ENCODE data around the gene EPB41. TPM values are rescaled to one million over a fixed set of nuclear protein-coding genes. Genes with fewer than 3 reads are reported as not detected.
A peak's percentile ranks its signal among the peaks of the same experiment; 100 is the strongest.
"Not testable (repeated sequence)": the region's sequence is repeated elsewhere in the genome, so short reads cannot be mapped to it uniquely, and the experiment has no call there.

The EPB41 gene
- total RNA-seq, 4 donors from 2014 or later = 16.7 to 30.8 (median 21.7) TPM

DNA sequence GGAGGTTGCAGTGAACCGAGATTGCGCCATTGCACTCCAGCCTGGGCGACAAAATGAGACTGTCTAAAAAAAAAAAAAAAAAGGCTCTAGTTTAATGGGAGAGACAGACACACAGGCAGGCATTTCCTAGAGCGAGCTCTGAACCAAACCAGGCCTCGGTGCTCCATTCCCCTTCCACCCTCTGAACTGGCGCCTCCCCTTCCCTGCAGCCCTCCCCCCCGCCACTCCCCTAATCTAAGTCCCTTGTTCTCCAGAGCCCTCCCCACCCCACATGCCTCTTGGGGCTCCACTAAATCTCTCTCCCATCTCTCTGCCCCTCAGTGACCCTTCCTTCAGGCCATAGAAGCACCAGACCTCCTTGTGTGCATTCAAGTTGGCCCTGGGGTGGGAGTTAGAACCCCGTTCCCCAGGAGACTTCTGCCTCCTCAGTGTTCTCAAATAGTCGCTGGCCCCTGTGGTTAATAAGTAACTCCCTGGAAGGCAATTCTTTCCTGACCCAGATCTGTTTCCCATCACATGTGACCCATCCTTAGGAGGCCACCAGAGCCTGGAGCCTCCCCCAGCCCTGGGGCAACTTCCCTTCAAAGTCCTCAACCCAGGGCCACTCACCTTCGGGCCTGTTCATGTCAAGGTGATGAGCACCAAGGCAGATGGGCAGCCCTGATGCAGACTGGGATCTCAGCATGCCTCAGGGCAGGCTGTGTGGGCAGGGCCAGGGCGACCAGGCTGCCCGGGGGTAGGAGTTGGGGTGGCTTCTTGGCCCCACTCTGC is 42.6 kb upstream of the EPB41 start:
- no peak for ATAC-seq
- no peaks in the 10 kb centered on the region for H3K9me3 ChIP-seq
- 92 to 94% methylated on average over 6 to 9 of the region's 12 CpGs for WGBS, 2 donors (ENCODE audit: low coverage in 1 of 2)
- peaks cover 64% of the 10 kb centered on the region for H3K27me3 ChIP-seq
- no peak overlapping the region for H3K4me3 ChIP-seq
- H3K27ac ChIP-seq = no peak overlapping the region
- no peak for TF ChIP-seq POLR2A (IDR thresholded peaks at IDR 0.05)
- no peak for TF ChIP-seq EP300 (IDR thresholded peaks at IDR 0.05)
- no peak for TF ChIP-seq POLR2AphosphoS5 (IDR thresholded peaks at IDR 0.05)
- TF ChIP-seq, protein P1, sequence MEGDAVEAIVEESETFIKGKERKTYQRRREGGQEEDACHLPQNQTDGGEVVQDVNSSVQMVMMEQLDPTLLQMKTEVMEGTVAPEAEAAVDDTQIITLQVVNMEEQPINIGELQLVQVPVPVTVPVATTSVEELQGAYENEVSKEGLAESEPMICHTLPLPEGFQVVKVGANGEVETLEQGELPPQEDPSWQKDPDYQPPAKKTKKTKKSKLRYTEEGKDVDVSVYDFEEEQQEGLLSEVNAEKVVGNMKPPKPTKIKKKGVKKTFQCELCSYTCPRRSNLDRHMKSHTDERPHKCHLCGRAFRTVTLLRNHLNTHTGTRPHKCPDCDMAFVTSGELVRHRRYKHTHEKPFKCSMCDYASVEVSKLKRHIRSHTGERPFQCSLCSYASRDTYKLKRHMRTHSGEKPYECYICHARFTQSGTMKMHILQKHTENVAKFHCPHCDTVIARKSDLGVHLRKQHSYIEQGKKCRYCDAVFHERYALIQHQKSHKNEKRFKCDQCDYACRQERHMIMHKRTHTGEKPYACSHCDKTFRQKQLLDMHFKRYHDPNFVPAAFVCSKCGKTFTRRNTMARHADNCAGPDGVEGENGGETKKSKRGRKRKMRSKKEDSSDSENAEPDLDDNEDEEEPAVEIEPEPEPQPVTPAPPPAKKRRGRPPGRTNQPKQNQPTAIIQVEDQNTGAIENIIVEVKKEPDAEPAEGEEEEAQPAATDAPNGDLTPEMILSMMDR (IDR thresholded peaks at IDR 0.05) = no peak
- no peaks in the 10 kb centered on the region for H3K4me1 ChIP-seq
- no peaks in the 10 kb centered on the region for H3K36me3 ChIP-seq

- WGBS, 2 donors (ENCODE audit: low coverage in 1 of 2) = 64 to 80% methylated on average over 5 of the region's 5 CpGs
- not testable (repeated sequence) for H3K9me3 ChIP-seq, H3K27ac ChIP-seq, H3K4me3 ChIP-seq, ATAC-seq, H3K36me3 ChIP-seq, H3K4me1 ChIP-seq
- H3K27me3 ChIP-seq = peaks cover 40% of the 10 kb centered on the region
Observed at GRCh38 chr1:28875134-28875533, 39.2 kb upstream of the EPB41 start.

DNA sequence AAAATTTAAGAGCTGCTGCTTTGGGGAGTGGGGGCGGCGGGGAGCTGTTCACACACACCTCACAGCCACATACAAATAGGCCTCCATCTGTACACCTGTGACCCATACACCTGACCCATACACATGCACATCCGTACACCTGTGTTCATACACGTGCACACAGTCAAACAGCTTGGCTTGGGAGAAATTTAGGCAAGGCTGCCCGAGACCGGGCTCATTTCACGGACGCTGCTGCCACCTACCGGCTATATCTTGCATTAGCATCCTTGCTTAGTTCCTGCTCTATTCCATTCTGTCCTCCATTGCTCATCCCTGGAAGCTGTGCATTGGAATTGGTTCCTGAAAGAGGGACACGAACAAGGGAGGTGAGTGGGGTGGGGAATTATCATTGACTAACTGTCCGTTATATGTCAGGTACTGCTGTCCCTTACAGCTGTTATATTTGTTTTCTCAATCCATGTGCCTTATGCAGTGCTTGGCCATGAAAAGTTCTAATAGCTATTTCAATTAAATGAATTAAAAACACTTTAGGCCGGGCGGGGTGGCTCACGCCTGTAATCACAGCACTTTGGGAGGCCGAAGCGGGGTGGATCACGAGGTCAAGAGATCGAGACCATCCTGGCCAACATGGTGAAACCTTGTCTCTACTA is 37.1 kb upstream of the EPB41 start:
- peaks cover 21% of the 10 kb centered on the region for H3K27me3 ChIP-seq
- TF ChIP-seq, protein P1 (IDR thresholded peaks at IDR 0.05) = peak in 3 of 4 experiments; percentile 87 to 95 (median 90)
- TF ChIP-seq POLR2AphosphoS5 (IDR thresholded peaks at IDR 0.05) = no peak
- no peak overlapping the region for H3K4me3 ChIP-seq
- WGBS, 2 donors (ENCODE audit: low coverage in 1 of 2) = 11 to 28% methylated on average over 14 to 15 of the region's 18 CpGs
- H3K27ac ChIP-seq = no peak overlapping the region
- peaks cover 0 to 5% (median 0%) of the 10 kb centered on the region in 3 donors for H3K4me1 ChIP-seq
- H3K9me3 ChIP-seq = no peaks in the 10 kb centered on the region
- no peaks in the 10 kb centered on the region for H3K36me3 ChIP-seq
- peak; percentile 63 for ATAC-seq

- Histone ChIP-seq H3K27me3 (peaks cover 16% of the 10 kb centered on the region), H3K4me3 (no peak overlapping the region), H3K9me3 (no peaks in the 10 kb centered on the region), H3K4me1 (peaks cover 0 to 9% (median 0%) of the 10 kb centered on the region in 3 donors), H3K36me3 (no peaks in the 10 kb centered on the region), H3K27ac (no peak overlapping the region)
- TF ChIP-seq POLR2A (IDR thresholded peaks at IDR 0.05) (no peak), EP300 (IDR thresholded peaks at IDR 0.05) (no peak), POLR2AphosphoS5 (IDR thresholded peaks at IDR 0.05) (no peak)
- TF ChIP-seq, protein P1 (IDR thresholded peaks at IDR 0.05) = no peak
- ATAC-seq = no peak
- 38 to 60% methylated on average over 1 to 4 of the region's 4 CpGs for WGBS, 2 donors (ENCODE audit: low coverage in 1 of 2)
Observed at GRCh38 chr1:28878796-28879195, 35.6 kb upstream of the EPB41 start.

DNA sequence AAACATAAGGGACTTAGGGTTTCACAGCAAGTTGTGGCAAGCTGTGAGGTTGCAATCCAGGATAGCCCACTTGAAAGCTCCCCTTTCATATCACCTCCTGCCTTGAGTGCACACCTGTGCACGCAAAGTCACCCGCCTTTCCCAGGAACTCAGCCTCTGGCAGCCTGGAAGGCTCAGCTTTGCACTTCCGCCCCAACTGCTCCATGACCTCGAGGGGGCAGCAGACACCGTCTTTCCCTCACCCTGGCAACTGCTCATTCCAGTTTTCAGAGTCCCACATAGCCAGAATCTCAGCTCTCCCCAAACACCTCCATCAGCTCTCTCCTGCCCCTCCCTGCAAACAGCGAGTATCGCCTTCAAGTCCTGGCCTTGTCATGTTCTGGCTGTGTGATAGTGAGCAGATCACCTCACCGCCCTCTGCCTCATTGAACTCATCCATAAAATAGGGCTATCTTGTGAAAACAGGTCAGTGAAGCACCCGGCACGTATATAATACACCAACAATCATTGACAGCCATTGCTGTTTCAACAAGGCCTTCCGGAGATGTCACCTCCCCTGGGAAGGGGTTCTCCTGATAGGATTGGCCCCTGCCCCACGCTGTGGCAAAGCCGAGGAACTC is 32.2 kb upstream of the EPB41 start:
- no peaks in the 10 kb centered on the region for H3K36me3 ChIP-seq
- H3K27me3 ChIP-seq = no peaks in the 10 kb centered on the region
- H3K27ac ChIP-seq = peak overlapping the region in 1 of 4 donors; percentile 25
- peaks cover 0 to 42% (median 4%) of the 10 kb centered on the region in 3 donors for H3K4me1 ChIP-seq
- 32 to 41% methylated on average over 12 to 13 of the region's 13 CpGs for WGBS, 2 donors (ENCODE audit: low coverage in 1 of 2)
- TF ChIP-seq, protein P1 (IDR thresholded peaks at IDR 0.05) = peak in 3 of 4 experiments; percentile 91 to 93 (median 91)
- no peak for TF ChIP-seq EP300 (IDR thresholded peaks at IDR 0.05)
- TF ChIP-seq POLR2A (IDR thresholded peaks at IDR 0.05) = no peak
- peak; percentile 36 for TF ChIP-seq POLR2AphosphoS5 (IDR thresholded peaks at IDR 0.05)
- peak; percentile 81 for ATAC-seq
- no peak overlapping the region for H3K4me3 ChIP-seq
- H3K9me3 ChIP-seq = no peaks in the 10 kb centered on the region
